ENCODE measurements around the gene AFAP1.

AFAP1 gene

GRCh38 chr4:7841894-7842293 is 97.8 kb downstream of the AFAP1 start:
- Histone ChIP-seq H3K27ac (no peak overlapping the region), H3K4me1 (ENCODE audit: control insufficient read depth in 1 of 2, insufficient read depth in 1 of 2, low read depth in 1 of 2, low read length in 1 of 2) (no peaks in the 10 kb centered on the region), H3K36me3 (peaks cover 11% of the 10 kb centered on the region), H3K27me3 (no peaks in the 10 kb centered on the region), H3K9me3 (no peaks in the 10 kb centered on the region), H3K4me3 (ENCODE audit: low read depth in 1 of 2, low read length in 1 of 2) (no peak overlapping the region)
- TF ChIP-seq CTCF (IDR thresholded peaks at IDR 0.05), result no peak

GRCh38 chr4:7841071-7841470 is 98.6 kb downstream of the AFAP1 start:
- Histone ChIP-seq H3K27me3 (no peaks in the 10 kb centered on the region), H3K4me1 (ENCODE audit: control insufficient read depth in 1 of 2, insufficient read depth in 1 of 2, low read depth in 1 of 2, low read length in 1 of 2) (no peaks in the 10 kb centered on the region), H3K27ac (no peak overlapping the region), H3K9me3 (no peaks in the 10 kb centered on the region), H3K4me3 (ENCODE audit: low read depth in 1 of 2, low read length in 1 of 2) (no peak overlapping the region), H3K36me3 (peaks cover 11% of the 10 kb centered on the region)
- no peak for TF ChIP-seq CTCF (IDR thresholded peaks at IDR 0.05)

- H3K4me3 ChIP-seq (ENCODE audit: low read depth in 1 of 2, low read length in 1 of 2), result no peak overlapping the region
- no peak for TF ChIP-seq CTCF (IDR thresholded peaks at IDR 0.05)
- H3K9me3 ChIP-seq, result no peaks in the 10 kb centered on the region
- no peak overlapping the region for H3K27ac ChIP-seq
- no peaks in the 10 kb centered on the region for H3K4me1 ChIP-seq (ENCODE audit: control insufficient read depth in 1 of 2, insufficient read depth in 1 of 2, low read depth in 1 of 2, low read length in 1 of 2)
- H3K27me3 ChIP-seq, result no peaks in the 10 kb centered on the region
- H3K36me3 ChIP-seq, result peaks cover 11% of the 10 kb centered on the region
These were observed 99.8 kb downstream of the AFAP1 start for GRCh38 chr4:7839856-7840255.

GRCh38 chr4:7838136-7838782 is 101.4 kb downstream of the AFAP1 start:
- no peak overlapping the region for H3K4me3 ChIP-seq (ENCODE audit: low read depth in 1 of 2, low read length in 1 of 2)
- no peaks in the 10 kb centered on the region for H3K9me3 ChIP-seq
- no peak overlapping the region for H3K27ac ChIP-seq
- no peaks in the 10 kb centered on the region for H3K27me3 ChIP-seq
- no peaks in the 10 kb centered on the region for H3K4me1 ChIP-seq (ENCODE audit: control insufficient read depth in 1 of 2, insufficient read depth in 1 of 2, low read depth in 1 of 2, low read length in 1 of 2)
- H3K36me3 ChIP-seq, result peaks cover 11% of the 10 kb centered on the region
- no peak for TF ChIP-seq CTCF (IDR thresholded peaks at IDR 0.05)

- Histone ChIP-seq H3K27me3 (no peaks in the 10 kb centered on the region), H3K36me3 (peaks cover 7% of the 10 kb centered on the region), H3K4me3 (ENCODE audit: low read depth in 1 of 2, low read length in 1 of 2) (no peak overlapping the region), H3K9me3 (no peaks in the 10 kb centered on the region), H3K4me1 (ENCODE audit: control insufficient read depth in 1 of 2, insufficient read depth in 1 of 2, low read depth in 1 of 2, low read length in 1 of 2) (no peaks in the 10 kb centered on the region), H3K27ac (no peak overlapping the region)
- TF ChIP-seq CTCF (IDR thresholded peaks at IDR 0.05), result no peak
These were observed 102.0 kb downstream of the AFAP1 start for GRCh38 chr4:7837597-7838135.
